Measurements from ENCODE around the gene C4orf36. TPM values are rescaled to one million over a fixed set of nuclear protein-coding genes. Genes with fewer than 3 reads are reported as not detected.

The C4orf36 gene
- total and polyA plus RNA-seq, 2 of the 8 experiments (the other 6 are each of a cell fraction or from before 2014, with no cell fraction given): 1.2 to 1.5 TPM

DNA sequence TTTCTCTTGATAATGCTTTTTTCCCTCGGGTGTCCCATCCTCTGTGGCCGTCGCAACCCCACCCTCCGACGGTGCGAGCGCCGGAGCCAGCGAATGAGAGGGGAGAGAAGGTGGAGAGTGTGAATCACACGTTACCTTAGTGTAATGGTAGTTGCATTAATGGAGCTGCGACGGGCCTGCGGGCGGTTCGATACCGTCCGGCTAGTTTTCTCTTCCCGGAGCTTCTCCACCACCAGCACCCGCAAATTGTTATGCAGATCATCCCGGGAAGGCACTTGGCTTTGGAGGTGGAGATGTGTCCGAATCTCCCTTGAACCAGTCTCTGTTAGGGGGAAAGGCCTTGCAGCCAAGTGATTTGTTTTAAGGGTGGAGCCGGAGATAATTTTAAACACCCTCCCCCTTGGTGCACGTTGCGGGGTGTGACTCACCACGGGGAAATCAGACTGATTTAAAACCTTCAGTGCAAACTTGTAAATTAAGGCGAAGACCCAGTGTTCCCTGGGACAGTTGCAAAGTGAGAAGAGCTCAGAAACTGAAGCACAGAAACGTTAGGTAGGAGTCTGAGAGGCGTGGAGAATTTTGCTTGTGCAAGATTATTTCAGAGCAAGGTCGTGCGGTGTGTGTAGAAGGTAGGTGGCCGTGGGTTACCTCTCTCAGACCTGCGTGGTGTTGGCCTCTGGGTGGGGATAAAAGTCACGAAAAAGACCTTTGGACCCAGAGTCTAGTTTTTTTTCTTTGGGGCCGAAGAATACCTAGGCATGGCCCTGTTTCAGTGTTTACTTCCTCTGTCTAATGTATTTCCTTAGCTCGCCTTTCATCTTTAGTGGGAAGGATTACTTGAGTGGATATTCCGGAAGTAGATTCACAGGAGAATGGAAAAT, 43.9 kb upstream of the C4orf36 start (continued):
- TF ChIP-seq BCL11A (IDR thresholded peaks at IDR 0.05; ENCODE audit: low read depth in 2 of 2, low read length in 2 of 2) (no peak), CBX5 (IDR thresholded peaks at IDR 0.05; ENCODE audit: low read depth, low read length) (no peak), CREB1 (IDR thresholded peaks at IDR 0.05) (peak; percentile 35; the same call in 1 of the 2 replicates), RAD21 (IDR thresholded peaks at IDR 0.05 in 1 of 2, conservative IDR thresholded peaks at IDR 0.05 in 1 of 2; ENCODE audit: low read depth in 2 of 2, low read length in 2 of 2) (peak; percentile 4; a peak in 1 of 4 replicates), ASH2L (IDR thresholded peaks at IDR 0.05; ENCODE audit: low read length) (peak; percentile 90), CBX8 (IDR thresholded peaks at IDR 0.05; ENCODE audit: borderline replicate concordance, low read depth, low read length) (no peak), CHD1 (IDR thresholded peaks at IDR 0.05; ENCODE audit: low read depth, low read length) (peak; percentile 26; the same call in 1 of the 2 replicates), NANOG (IDR thresholded peaks at IDR 0.05; ENCODE audit: insufficient read depth, low read depth, low read length, poor library complexity, severe bottlenecking) (no peak), POLR2AphosphoS5 (IDR thresholded peaks at IDR 0.05; ENCODE audit: low read depth, low read length) (peak; percentile 67), SP1 (IDR thresholded peaks at IDR 0.05; ENCODE audit: low read depth, low read length) (0 out of 2 replicates have a peak, but pooled peaks have one; percentile 28), POU5F1 (IDR thresholded peaks at IDR 0.05; ENCODE audit: low read depth, low read length) (peak; percentile 29; the same call in 1 of the 2 replicates), SP4 (IDR thresholded peaks at IDR 0.05; ENCODE audit: low read length) (peak; percentile 47; the same call in 1 of the 2 replicates), SAP30 (IDR thresholded peaks at IDR 0.05; ENCODE audit: insufficient read depth, insufficient replicate concordance, low read length) (peak; percentile 31)

All from H1 (cell line).